NCI-H2171 treated with DMSO at 0.1 percent for 48 hours (cell line): Measurements from ENCODE around the gene MYL7.
A peak's percentile ranks its signal among the peaks of the same experiment; 100 is the strongest.

Source experiments
- DNase-seq: peaks from one replicate; lab custom pipeline; 2025; lab: John Stamatoyannopoulos, UW

MYL7 gene

GRCh38 chr7:44112231-44112996, 28.7 kb downstream of the MYL7 start:
- no peak for DNase-seq

DNA sequence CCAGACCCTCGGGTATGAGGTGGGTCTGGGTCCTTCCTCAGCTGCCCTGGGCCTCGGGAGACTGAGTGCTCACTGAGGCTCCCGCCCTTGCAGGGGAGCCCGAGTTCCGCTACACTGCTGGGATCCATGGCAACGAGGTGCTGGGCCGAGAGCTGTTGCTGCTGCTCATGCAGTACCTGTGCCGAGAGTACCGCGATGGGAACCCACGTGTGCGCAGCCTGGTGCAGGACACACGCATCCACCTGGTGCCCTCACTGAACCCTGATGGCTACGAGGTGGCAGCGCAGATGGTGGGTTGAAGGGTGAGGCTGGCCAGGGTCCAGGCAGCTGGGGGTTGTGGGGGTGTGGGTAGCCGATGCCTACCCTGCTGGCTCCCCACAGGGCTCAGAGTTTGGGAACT, 29.4 kb downstream of the MYL7 start:
- DNase-seq: peak; percentile 49

- DNase-seq: no peak
Measured at GRCh38 chr7:44110719-44111635, 30.2 kb downstream of the MYL7 start.

GRCh38 chr7:44109991-44110390, 31.1 kb downstream of the MYL7 start:
- DNase-seq: no peak

- DNase-seq: no peak
Measured at GRCh38 chr7:44108768-44109750, 32.1 kb downstream of the MYL7 start.

DNA sequence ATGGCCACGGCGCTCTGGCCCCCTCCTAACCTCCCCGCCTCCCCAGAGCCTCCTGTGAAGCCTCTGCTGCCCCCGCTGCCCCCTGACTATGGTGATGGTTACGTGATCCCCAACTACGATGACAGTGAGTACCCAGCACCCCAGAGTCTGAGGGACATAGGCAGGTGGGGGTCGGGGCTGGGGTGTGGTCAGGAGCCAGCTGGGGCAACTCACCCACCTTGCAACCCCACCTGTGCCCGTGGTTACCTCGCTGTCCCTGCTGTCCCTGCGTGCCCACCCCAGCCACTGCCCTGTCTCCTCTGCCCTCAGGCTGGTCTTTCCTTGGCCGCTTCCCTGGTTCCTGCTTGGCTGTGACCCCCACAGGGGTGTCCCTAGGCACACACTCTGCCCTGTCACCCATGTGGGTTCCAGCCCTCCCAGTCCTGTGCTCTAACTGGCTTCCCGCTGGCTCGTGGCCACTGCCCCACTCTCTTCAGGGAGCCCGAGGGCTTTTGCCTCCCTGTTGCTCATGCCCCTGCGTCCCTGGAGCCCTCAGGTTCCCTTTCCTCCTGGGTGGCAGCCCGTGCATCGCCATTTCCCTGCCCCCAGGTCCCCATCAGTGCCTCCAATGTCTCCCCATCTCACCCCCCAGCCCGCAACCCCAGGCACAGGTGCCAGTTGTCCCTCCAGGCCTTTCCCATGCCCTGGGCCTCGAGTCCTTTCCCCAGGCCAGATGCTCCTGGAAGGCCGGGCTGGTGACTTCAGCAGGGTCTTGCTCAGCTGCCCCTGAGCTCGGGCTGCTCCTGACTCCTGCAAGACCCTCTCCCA, 33.0 kb downstream of the MYL7 start:
- no peak for DNase-seq

DNA sequence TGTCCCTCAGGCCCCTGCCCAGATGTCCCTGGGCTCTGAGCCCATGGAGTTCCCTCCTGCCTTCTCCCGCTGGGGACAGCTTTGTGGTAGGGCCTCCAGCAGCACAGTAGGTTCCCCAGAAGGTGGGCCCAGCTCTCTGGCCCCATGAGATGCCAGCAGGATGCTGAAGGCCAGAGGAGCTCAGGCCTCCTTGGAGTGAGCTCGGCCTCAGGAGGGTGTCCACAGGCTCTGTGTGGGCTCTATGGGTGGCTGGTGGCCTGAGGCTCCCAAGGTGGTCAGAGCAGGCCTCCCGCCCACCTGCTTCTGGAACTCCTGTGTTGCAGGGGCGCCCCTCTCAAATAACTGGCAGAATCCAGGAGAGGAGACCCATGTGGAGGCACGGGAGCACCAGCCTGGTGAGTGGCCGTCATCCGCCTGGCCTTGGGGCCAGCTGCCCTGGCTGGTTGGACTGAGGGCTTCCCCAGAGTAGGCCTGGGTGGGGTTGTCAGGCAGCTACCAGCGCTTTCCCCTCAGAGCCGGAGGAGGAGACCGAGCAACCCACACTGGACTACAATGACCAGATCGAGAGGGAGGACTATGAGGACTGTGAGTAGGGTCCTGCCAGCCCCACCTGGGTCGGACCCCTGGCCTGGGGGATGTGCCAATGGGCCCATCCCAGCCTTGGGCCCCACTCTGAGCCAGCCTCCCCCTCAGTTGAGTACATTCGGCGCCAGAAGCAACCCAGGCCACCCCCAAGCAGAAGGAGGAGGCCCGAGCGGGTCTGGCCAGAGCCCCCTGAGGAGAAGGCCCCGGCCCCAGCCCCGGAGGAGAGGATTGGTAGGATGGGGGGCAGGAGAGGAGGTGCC, 33.8 kb downstream of the MYL7 start:
- DNase-seq: no peak

DNA sequence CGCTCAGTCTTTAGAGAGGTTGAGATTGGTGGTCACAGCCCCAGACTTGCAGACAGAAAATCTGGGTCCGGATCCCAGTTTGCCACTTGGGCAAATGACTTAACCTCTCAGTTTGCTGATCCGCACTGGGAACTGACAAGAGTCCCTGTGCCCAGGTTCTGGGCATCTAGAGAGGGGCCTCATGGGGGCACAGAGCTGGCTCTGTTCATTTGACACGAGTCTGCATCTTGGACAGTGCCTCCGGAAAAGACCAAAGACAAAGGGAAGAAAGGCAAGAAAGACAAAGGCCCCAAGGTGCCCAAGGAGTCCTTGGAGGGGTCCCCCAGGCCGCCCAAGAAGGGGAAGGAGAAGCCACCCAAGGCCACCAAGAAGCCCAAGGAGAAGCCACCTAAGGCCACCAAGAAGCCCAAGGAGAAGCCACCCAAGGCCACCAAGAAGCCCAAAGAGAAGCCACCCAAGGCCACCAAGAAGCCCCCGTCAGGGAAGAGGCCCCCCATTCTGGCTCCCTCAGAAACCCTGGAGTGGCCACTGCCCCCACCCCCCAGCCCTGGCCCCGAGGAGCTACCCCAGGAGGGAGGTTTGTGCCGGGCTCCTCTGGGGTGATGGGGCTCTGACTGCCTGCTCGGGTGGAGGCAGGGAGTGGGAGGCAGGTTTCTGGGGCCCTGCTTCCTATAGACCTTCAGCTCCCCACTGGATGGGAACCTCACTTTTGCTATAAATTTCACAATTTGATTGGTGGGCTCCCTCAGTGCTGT, 34.6 kb downstream of the MYL7 start:
- DNase-seq: no peak

DNA sequence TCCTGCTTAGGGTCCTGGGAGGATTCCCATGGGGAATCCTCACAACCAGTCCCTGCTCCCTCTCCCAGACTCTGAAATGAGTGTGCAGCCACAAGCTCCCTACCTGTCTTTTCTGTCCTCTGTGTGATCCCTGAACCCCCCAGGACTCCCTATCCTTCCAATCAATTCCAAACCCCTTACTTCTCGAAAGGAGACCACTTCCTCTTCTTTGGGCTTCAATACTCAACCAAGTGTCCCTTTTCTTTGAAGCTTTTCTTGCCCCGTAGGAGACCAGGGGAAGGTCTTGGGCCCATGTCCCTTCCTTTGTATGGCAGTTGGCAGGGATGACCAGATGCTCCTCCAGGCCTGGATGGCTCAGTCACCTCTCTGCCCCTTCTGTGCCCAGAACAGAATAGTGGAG, 35.3 kb downstream of the MYL7 start:
- no peak for DNase-seq

DNA sequence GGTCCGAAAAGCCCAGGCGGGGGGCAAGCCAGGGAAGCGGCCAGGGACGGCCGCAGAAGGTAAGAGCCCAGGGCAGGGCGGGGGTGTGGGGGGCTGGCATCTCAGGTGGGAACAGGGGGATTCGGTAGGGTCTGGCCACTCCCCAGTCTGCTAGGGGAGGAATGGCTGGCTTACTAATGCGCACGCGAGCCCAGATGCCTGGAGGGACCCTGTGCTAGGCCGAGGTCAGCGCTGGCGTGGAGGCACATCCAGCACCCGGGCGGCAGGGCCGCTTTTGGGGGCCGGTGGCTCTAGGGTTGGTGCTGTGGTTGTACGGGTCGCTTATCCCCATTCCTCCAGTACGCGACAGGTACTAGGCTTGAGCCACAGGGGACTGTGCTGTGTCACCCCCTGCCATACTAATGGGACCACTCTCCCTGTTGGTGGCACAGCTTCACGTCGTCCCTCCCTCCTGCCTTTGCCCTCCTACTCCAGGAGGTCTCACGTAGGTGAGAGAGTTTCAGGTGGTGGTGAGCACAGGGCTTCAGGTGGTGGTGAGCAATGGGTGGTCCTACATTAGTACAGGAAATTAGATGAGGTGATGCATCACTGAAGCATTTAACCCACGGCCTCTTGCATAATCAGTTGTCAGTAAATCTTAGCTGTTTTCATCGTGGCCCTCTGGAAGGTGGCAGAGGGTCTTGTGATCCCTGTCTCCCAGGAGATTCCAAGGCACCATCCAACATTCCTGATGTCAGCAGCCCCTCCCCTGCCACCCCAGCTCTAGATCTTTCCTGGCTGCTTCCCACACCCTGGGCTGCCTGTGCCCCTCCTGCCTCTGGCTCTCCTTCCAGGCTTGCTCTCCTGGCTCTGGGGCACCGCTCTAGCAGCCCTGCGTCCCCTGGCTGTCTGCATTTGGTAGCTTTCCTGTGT, 36.0 kb downstream of the MYL7 start:
- no peak for DNase-seq

DNA sequence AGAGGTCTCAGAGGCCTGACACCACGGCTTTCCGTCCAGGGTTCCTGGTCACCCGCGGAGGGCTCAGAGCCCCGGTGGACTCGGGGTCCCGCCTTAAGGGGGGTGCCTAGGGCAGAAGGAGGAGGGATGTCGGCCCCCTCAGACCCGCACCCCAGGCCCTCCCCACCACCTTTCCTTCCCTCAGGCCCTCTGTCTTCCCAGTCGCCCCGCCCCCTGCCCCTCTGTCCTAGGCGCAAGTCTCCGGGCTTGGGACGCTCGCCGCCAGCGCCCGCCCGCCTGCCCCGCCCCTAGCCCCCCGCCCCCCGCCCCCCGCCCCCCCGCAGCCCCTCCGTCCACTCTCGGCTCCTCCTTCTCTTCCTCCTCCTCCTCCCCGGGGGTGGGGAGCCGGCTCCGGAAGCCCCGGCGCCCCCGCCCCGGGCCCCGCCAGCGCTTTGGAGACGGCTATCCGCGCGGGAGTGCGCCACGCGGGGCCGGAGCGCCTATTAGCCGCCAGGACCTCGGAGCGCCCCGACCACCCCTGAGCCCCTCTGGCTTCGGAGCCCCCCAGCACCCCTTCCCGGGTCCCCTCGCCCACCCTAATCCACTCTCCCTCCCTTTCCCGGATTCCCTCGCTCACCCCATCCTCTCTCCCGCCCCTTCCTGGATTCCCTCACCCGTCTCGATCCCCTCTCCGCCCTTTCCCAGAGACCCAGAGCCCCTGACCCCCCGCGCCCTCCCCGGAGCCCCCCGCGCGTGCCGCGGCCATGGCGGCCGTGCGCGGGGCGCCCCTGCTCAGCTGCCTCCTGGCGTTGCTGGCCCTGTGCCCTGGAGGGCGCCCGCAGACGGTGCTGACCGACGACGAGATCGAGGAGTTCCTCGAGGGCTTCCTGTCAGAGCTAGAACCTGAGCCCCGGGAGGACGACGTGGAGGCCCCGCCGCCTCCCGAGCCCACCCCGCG, 36.9 kb downstream of the MYL7 start, which contains the start of gene AEBP1:
Gene AEBP1 (plus strand): TSS at position 423 of the 937 bp plus-strand sequence. CDS start 321 bp downstream, at position 744.
- DNase-seq: no peak

DNA sequence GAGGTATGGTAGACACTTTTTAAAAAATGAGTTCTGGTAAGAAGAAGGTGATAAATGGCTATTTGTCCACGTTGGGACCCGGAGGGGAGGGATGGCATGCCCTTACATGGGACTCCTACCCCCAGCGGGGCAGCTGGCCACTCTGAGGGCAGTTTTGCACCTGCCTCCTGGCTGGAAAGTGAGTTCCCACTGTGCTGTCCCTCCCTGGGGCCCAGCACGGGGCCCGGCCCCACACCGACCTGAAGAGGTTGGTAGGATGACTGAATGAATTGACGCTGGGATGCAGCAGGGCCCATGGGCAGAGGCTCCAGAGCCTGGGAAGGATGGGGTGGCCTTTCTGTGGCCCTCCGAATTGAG, 37.6 kb downstream of the MYL7 start:
- DNase-seq: no peak

DNA sequence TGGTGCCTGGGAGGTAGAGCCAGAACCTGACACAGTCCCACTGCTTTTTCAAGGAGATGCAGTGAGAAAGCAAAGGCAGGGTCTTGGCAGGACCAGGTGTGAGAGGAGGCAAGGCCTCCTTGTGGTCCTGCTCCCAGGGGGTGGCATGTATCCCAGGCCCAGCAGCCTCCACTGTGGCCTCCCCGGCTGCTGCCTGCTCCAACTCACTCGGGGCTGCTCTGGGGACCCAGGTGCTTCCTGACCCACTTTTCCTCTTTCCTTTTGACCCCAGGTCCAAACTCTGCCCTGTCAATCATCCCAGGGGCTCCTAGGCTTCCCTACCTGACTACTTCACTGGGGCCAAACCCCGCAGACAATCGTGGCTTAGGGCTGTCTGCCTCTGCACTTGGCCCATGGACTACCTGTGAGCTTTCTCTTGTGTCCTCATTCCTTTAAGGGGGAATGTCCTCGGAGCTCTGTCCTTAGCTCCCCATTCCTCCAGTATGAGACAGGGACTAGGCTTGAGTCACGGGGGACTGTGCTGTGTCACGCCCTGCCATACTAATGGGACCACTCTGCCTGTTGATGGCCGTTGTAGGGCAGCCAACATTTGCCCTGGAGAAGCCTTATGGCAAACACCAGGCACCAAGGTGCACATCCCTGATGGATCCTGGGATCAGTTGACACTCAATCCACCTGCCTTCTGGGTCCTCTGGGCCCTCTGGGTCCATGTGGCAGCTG, 38.1 kb downstream of the MYL7 start:
- DNase-seq: no peak

GRCh38 chr7:44101966-44102845, 38.9 kb downstream of the MYL7 start:
- no peak for DNase-seq

DNA sequence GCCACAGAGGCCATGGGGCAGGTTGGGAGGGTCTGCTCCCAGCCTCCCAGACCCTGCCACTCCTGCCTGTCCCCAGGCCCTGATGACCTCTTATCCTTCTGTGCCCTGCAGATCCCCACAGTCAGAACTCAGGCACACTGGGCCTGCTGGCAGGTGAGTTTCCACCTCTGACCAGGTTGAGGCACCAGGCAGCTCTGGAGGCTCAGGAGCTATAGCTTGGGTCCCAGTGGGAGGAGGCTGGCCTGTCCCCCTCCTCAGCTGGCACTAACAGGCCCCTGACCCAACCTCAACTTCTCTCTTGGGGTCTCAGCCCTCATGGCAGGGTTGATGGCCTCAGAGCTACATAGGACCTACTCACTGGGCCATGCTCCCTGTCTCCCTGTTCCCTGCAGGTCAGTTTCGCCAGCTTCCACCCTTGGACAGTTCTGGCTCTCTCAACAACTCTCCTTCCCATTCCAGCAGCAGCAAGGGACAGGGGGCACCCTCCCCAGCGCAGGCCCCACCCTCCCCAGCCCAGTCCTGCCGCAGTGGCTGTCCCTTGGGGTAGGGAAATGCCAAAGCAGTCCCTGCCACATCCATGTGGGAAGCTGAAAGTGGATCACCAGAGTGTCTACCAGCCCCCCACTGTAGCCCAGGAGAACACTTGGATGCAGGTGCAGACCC, 39.7 kb downstream of the MYL7 start:
- DNase-seq: no peak
